Amygdala (tissue), 56 donors: ENCODE measurements around the gene ZCCHC2.

Source experiments
- DNase-seq, 56 donors: peaks; one replicate each; lab custom pipeline; 2025; lab: John Stamatoyannopoulos, UW

Gene ZCCHC2

GRCh38 chr18:62605685-62606084 lies 82.9 kb downstream of the ZCCHC2 start:
- DNase-seq: peak in 1 of 56 donors; percentile 11

DNA sequence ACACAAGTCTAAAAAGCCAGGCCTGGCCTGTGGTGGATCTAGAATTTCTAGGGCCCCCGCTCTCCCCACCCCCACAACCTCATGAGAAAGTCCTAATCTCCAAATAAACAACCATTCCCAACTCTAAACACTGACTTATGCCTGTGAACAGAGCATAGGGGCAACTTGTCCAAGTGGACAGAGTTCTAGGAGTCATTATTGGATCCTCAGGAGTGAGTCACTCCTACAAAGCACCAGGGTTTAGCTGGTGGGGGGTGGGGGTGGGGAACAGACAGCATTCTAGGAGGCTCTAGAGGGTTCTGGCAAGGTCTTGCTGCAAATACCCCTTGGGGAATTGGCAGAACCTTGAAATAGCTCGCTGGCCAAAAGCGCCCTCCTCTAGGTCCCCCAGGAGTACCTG lies 83.3 kb downstream of the ZCCHC2 start:
- DNase-seq: peak in 1 of 56 donors; percentile 44

GRCh38 chr18:62607302-62607701 lies 84.5 kb downstream of the ZCCHC2 start:
- DNase-seq: no peak

DNA sequence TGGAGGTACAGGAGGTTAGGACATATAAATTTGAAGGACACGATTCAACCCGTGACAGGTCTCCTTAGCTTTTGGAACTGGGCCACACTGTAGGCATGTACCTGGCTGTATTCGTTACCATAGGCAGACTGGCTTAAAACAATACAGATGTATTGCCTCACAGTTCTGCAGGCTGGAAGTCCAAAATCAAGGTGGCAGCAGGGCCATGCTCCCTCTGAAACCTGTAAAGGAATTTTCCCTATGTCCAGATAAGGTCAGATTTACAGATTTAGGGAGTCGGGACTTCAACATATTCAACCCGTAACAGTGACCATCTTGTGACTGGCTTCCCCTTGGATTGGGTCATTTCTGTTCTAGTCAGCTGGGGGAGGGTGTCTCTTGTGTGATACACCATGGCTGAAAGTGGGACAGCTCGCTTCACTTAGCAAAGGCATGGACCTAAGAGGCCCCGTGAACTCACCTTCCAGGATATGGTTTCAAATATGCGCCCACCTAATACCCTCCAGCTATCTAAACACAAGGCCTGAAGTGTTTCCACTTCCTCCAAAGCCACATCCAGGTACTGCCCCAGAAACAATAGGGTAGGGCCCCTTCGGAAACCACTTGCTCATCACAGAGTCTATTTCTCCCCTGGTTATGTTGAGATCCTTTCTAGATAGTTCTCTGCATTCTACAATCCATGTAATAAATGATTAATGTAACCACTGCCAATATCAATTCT lies 85.0 kb downstream of the ZCCHC2 start:
- DNase-seq: no peak

DNA sequence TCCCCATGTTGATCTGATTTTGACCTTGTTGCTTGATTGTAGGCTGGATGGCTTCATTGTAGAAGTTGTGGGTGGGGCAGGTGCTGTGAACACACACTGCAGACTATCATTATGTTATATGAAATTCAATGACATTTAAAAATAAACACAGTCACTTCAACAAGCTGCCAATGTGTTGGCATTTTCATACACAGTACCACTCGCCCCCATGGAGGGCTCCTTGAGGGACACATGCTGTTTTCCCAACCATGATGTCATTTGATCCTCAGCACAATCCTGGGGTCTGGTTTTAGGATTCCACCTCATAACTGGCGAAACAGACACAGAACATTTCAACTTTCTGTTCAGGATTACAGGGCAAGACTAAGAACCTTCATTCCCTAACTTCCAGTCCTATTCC lies 86.9 kb downstream of the ZCCHC2 start:
- DNase-seq: no peak

DNA sequence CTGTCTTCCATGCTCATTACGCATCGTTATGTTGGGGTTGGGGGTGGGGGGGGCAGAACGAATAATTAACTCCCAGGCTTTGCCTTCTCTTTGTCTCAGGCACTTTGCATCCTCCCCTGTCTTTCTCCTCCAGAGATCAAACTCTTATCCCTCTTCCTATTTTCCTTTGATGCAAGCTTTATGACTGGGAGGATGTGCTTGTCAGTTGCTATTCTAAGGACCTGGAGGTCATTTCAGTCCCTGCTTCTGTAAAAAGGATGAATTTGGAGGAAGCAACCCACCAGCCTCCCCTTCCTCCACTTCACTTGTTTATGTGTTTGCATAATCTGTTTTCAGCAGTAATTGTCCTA lies 87.5 kb downstream of the ZCCHC2 start:
- DNase-seq: no peak

DNA sequence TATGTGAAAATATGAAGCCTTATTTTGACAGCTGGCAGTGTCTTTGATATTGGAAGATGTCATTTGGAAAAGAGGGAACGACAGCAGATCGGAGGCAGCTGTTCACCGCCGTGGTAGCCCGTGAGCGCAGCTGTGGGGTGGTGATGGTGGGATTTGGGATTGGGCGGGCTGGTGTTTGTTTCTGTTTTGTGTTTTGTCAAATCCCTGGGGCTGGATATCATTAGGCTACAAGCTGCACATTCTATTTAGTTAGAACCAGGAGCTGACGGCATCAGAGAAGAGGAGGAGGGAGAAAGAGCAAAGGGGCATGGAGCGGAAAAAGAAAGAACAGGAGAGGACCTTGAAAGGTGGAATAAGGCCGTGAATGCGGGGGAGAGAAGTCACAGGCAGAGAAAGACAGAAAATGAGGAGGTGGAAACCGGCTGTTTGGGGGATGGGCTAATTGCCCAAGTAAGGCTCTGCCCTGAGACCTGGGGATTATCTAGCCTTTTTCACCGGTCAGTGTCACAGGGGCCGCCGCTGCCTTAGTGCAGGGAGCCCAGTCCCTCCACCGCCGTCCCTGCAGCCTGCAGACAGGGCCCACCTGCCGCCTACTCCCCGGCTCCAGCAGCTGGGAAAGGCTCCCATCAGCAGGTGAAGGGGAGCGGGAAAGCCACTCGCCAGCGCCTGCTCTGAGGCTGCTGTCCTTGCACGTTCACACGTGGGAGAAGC lies 88.0 kb downstream of the ZCCHC2 start:
- peak in 4 of 56 donors; percentile 10 to 43 (median 17) for DNase-seq

DNA sequence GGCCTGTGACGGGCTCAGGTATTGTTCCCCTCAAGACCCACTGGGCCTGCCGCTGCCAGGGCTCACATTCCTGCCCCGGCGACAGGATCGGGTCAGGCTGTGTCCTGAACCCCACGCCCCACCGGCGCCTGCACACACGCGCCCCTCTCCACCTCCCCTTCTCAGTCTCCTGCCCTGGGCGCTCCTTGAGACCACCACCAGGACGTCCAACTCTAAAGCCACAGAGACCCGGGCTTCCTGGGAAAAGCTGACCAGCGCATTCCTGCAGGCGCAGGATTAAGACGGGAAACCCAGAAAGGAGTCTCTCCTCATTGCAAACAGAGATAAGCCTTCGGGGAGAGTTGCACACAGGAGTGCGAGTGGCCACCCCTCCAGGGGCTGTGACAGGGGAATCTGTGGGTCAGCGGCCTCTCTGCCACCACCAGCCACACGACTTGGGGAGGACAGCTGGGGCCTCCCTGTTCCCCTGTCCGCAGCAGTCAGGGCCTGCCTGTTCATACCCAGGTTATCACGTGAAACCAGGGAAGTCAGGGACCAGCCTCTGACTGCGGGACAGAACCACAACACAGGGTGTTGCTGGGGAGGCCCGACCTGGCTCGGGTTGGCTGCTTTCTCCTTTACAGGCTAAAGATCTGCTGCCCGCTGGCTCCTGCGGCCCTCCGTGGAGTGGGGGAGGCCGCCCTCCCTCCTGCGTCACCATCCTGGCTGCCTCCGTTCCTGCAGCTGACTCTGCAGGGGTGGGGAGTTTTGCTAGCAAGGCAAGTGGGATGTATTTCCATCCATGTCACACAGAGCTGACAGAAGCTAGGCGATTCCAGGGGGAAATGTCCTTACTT lies 88.8 kb downstream of the ZCCHC2 start:
- peak in 14 of 56 donors; percentile 17 to 54 (median 32) for DNase-seq

- no peak for DNase-seq
Observed at GRCh38 chr18:62612289-62612645, 89.4 kb downstream of the ZCCHC2 start.

DNA sequence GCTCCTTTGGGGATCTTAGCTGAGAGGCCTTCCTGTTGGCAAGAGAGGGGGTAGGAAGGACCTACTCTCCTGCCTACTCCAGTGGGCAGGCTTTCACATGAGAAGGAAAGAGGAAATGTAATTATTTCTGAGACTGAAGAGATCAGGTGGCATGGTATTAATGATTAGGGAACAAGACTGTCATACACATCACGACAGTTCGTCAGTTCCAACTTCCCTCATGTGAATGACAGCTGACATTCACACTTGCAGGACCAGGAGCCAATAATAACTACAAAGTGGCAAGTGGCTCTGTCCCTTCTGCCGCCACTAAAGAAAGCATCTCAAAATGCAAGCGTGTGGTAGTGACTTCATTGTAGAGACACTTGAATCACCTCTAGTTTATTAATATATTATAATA lies 90.0 kb downstream of the ZCCHC2 start:
- no peak for DNase-seq

GRCh38 chr18:62614494-62614893 lies 91.7 kb downstream of the ZCCHC2 start:
- DNase-seq: peak in 5 of 56 donors; percentile 6 to 32 (median 16)

- DNase-seq: no peak
Observed at GRCh38 chr18:62616331-62616805, 93.5 kb downstream of the ZCCHC2 start.

DNA sequence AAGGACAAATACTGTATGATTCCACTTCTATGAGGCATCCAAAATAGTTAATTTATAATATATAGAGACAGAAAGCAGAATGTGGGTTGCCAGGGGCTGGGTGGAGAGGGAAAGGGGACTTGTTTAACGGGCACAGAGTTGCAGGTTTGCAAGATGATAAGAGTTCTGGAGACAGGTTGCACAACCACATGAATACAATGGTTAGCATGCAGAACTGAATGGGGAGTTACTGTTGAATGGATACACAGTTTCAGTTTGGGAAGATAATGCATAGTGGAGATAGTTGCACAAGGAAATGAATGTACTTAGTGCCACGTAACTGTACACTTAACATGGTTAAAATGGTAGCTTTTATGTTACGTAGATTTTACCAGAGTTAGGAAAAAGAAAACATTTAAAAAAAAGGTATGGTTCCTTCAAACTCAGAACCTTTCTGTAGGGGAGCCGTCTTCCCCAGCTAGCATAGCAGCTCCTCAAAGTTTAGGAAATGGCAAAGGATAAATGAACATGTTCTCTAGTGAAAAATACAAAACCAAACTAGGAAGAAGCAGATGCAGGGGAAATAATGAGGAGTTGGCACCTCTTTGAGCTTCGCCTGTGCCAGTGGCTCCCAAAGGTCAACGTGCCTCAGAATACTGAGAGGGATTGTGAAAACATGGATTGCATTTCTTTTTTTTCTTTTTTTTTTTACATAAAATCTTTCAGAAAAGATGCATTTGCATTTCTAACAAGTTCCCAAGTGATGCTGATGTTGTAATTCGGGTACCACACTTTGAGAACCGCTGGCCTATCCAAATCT lies 95.2 kb downstream of the ZCCHC2 start:
- no peak for DNase-seq

DNA sequence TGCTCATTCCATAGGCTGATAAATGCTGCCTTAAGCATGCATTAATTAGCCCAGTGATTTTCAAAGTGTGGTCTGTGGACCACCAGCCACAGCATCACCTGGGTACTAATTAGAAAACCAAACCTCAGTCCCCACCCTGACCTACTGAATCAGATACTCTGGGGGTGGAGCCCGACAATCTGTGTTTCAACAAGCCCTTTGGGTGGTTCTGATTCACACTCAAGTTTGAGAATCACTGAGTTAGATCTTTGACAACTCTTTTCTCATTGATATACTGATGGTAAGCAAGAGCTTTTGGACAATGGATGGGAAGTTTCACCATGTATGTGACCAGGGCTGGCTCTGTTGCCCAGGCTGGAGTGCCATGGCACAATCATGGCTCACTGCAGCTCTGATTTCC lies 95.9 kb downstream of the ZCCHC2 start:
- no peak for DNase-seq

DNA sequence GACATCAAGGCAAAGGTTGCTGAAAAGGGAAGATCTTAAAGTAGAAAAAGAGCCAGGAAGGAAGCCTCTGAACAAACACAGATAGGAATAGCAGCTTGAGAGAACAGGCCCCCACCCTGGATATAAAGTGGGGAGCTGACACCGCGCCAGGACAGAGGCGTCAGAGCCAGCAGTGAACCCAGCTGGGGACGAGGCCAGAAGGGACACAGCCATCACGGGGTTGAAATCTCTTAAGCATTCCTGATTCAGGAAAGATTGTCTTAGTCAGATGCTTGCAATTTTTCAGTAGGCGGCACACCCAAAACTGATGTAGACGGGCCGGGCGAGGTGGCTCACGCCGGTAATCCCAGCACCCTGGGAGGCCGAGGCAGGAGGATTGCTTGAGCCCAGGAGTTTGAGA lies 98.7 kb downstream of the ZCCHC2 start:
- peak in 1 of 56 donors; percentile 10 for DNase-seq

DNA sequence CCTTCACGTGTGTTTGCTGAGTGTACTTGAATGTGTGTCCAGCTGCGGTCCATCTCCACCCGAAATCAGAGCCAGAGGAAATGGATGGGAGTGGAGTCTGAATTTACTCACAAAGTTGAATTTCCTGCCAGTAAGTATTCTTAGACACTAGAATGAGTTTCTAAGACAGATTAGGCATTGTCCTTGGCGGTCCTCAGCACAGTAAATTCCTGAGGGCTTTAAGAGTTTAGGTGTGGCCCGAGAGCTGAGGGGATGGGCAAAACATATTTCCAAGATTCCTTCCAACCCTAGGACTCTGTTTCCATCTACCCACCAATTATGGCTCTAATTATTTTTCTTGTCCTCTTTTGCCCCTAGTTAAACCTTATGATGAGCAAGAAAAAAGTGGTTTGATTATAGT lies 102.2 kb downstream of the ZCCHC2 start:
- no peak for DNase-seq
